Pons (tissue), 1 donor: ENCODE data around the gene TMPRSS12.
"Not testable (repeated sequence)": the region's sequence is repeated elsewhere in the genome, so short reads cannot be mapped to it uniquely, and the experiment has no call there.

Experiments
- DNase-seq: peaks from one replicate; pipeline ENCODE4 v3.0.0-alpha.2; 2016; ENCODE audit warnings: low spot score

TMPRSS12 gene

GRCh38 chr12:50859621-50860310 is 17.0 kb downstream of the TMPRSS12 start:
- no peak for DNase-seq

- DNase-seq = no peak
Observed at GRCh38 chr12:50862316-50862715, 19.6 kb downstream of the TMPRSS12 start.

GRCh38 chr12:50865266-50865665 is 22.5 kb downstream of the TMPRSS12 start:
- DNase-seq = no peak

GRCh38 chr12:50868881-50869280 is 26.2 kb downstream of the TMPRSS12 start:
- DNase-seq = not testable (repeated sequence)

GRCh38 chr12:50882563-50882962 is 39.8 kb downstream of the TMPRSS12 start:
- DNase-seq = no peak

GRCh38 chr12:50887191-50887590 is 44.5 kb downstream of the TMPRSS12 start:
- DNase-seq = no peak

- DNase-seq = no peak
Observed at GRCh38 chr12:50888666-50889065, 45.9 kb downstream of the TMPRSS12 start.

GRCh38 chr12:50894241-50894640 is 51.5 kb downstream of the TMPRSS12 start:
- no peak for DNase-seq

GRCh38 chr12:50901685-50902113 is 59.0 kb downstream of the TMPRSS12 start:
- no peak for DNase-seq

- DNase-seq = not testable (repeated sequence)
Observed at GRCh38 chr12:50908479-50908878, 65.8 kb downstream of the TMPRSS12 start.

GRCh38 chr12:50912361-50912760 is 69.6 kb downstream of the TMPRSS12 start:
- DNase-seq = not testable (repeated sequence)

GRCh38 chr12:50913224-50913623 is 70.5 kb downstream of the TMPRSS12 start:
- no peak for DNase-seq

- no peak for DNase-seq
Observed at GRCh38 chr12:50914872-50915484, 72.3 kb downstream of the TMPRSS12 start.

- DNase-seq = no peak
Observed at GRCh38 chr12:50916292-50916691, 73.6 kb downstream of the TMPRSS12 start.

- no peak for DNase-seq
Observed at GRCh38 chr12:50918584-50919316, 76.0 kb downstream of the TMPRSS12 start.

GRCh38 chr12:50922820-50923219 is 80.1 kb downstream of the TMPRSS12 start:
- DNase-seq = peak; percentile 38

GRCh38 chr12:50923361-50924130 is 80.8 kb downstream of the TMPRSS12 start:
- peak; percentile 59 for DNase-seq

- no peak for DNase-seq
Observed at GRCh38 chr12:50924131-50924438, 81.4 kb downstream of the TMPRSS12 start.

- DNase-seq = peak; percentile 97
Observed at GRCh38 chr12:50924439-50925341, 82.0 kb downstream of the TMPRSS12 start.

GRCh38 chr12:50925342-50925651 is 82.6 kb downstream of the TMPRSS12 start:
- no peak for DNase-seq

- no peak for DNase-seq
Observed at GRCh38 chr12:50925920-50926319, 83.2 kb downstream of the TMPRSS12 start.

GRCh38 chr12:50926415-50926814 is 83.7 kb downstream of the TMPRSS12 start:
- DNase-seq = peak; percentile 42
